SK-N-SH (cell line): ENCODE data around the gene SDCCAG8. TPM values are rescaled to one million over a fixed set of nuclear protein-coding genes. Genes with fewer than 3 reads are reported as not detected.
A peak's percentile ranks its signal among the peaks of the same experiment; 100 is the strongest.

Experiments used
- CTCF ChIA-PET: fragments of 300-600, 350-600 bp; formaldehyde crosslinking; extraction: SDS; loops from one replicate; lab custom pipeline; 2021; lab: Yijun Ruan, JAX
- POLR2A ChIA-PET: fragments of 350-600 bp; sonication (Branson Sonifier 250); formaldehyde crosslinking; extraction: SDS; loops from one replicate; lab custom pipeline; 2020; ENCODE audit warnings: antibody characterized with exemption, inconsistent platforms; lab: Yijun Ruan, JAX
- DNase-seq: peaks from one replicate; pipeline ENCODE4 v3.0.0; 2012
- H2AFZ ChIP-seq: fragments of 200-600 bp; sonication (generic); 2 replicates; pipeline ENCODE4 v1.8.1; 2016; ENCODE audit warnings: antibody characterized with exemption, mild to moderate bottlenecking, low read depth
- H3F3A ChIP-seq: fragments of 200-600 bp; sonication (generic); replicated peaks from 2 replicates; pipeline ENCODE3; 2016; ENCODE audit warnings: antibody characterized with exemption, mild to moderate bottlenecking; ENCODE audit not compliant: insufficient read depth
- H3K27ac ChIP-seq, 2 experiments: fragments of 200-500 bp in 1 of 2; fragments of 200-600 bp in 1 of 2; sonication (Bioruptor generic) in 1 of 2; sonication (generic), shearing (Covaris generic) in 1 of 2; 2 replicates each; pipeline versions ENCODE4 v1.5.1 to v1.6.1; 2014 to 2016; ENCODE audit warnings: low read depth in 2 of 2, inconsistent platforms in 1 of 2, low read length in 1 of 2, mild to moderate bottlenecking in 1 of 2, mixed read lengths in 1 of 2
- H3K27me3 ChIP-seq: fragments of 200-600 bp; sonication (generic), shearing (Covaris generic); 2 replicates; pipeline ENCODE4 v1.6.1; 2016; ENCODE audit warnings: mixed run types; ENCODE audit not compliant: insufficient read depth
- H3K36me3 ChIP-seq, 2 experiments: fragments of 200-500 bp in 1 of 2; fragments of 200-600 bp in 1 of 2; sonication (Bioruptor generic) in 1 of 2; sonication (generic) in 1 of 2; replicated peaks in 1 of 2; 2 replicates each; pipeline versions ENCODE3 to v1.5.1; 2014 to 2016; ENCODE audit warnings: low read length in 1 of 2, mild to moderate bottlenecking in 1 of 2; ENCODE audit not compliant: insufficient read depth in 2 of 2, control insufficient read depth in 1 of 2
- H3K4me1 ChIP-seq, 2 experiments: fragments of 200-500 bp in 1 of 2; fragments of 200-600 bp in 1 of 2; sonication (Bioruptor generic) in 1 of 2; sonication (generic), shearing (Covaris generic) in 1 of 2; 2 replicates each; pipeline versions ENCODE4 v1.5.1 to v1.6.1; 2014 to 2016; ENCODE audit warnings: low read depth in 1 of 2, low read length in 1 of 2, mixed run types in 1 of 2; ENCODE audit not compliant: insufficient read depth in 2 of 2, control insufficient read depth in 1 of 2
- H3K4me2 ChIP-seq: fragments of 200-600 bp; sonication (generic), shearing (Covaris generic); 2 replicates; pipeline ENCODE4 v1.6.1; 2017; ENCODE audit warnings: mixed run types
- H3K4me3 ChIP-seq, 2 experiments: fragments of 200-500 bp in 1 of 2; fragments of 200-600 bp in 1 of 2; sonication (Bioruptor generic) in 1 of 2; sonication (generic), shearing (Covaris generic) in 1 of 2; 2 replicates each; pipeline versions ENCODE4 v1.5.1 to v1.8.1; 2014 to 2016; ENCODE audit warnings: low read depth in 2 of 2, inconsistent platforms in 1 of 2, low read length in 1 of 2, mild to moderate bottlenecking in 1 of 2, mixed read lengths in 1 of 2, moderate library complexity in 1 of 2
- H3K79me2 ChIP-seq: fragments of 200-600 bp; sonication (generic); 2 replicates; pipeline ENCODE4 v1.8.1; 2017; ENCODE audit warnings: mild to moderate bottlenecking; ENCODE audit not compliant: insufficient read depth
- H3K9ac ChIP-seq: fragments of 200-600 bp; sonication (generic); 2 replicates; pipeline ENCODE4 v1.6.1; 2017; ENCODE audit warnings: mixed run types
- H3K9me2 ChIP-seq: fragments of 200-600 bp; sonication (generic); 2 replicates; pipeline ENCODE4 v1.6.1; 2017; ENCODE audit warnings: mixed run types
- H3K9me3 ChIP-seq: fragments of 200-600 bp; sonication (generic); 2 replicates; pipeline ENCODE4 v1.6.1; 2017; ENCODE audit warnings: mixed run types, mild to moderate bottlenecking, moderate library complexity
- H4K20me1 ChIP-seq: fragments of 200-600 bp; sonication (generic); 2 replicates; pipeline ENCODE4 v1.6.1; 2017; ENCODE audit warnings: mild to moderate bottlenecking, mixed run types; ENCODE audit not compliant: insufficient read depth
- CHD2 ChIP-seq: fragments of 150-350 bp; IDR thresholded peaks from 2 replicates; pipeline ENCODE4 v1.6.1; 2018; ENCODE audit warnings: low read length; ENCODE audit not compliant: partially characterized antibody
- CTCF ChIP-seq: fragments of 200-600 bp; sonication (generic); IDR thresholded peaks from 2 replicates; pipeline ENCODE4 v1.6.1; 2017; ENCODE audit warnings: antibody characterized with exemption, mild to moderate bottlenecking, moderate library complexity
- ELF1 ChIP-seq: IDR thresholded peaks from 2 replicates; pipeline ENCODE4 v1.4.0; 2012
- EZH2phosphoT487 ChIP-seq: fragments of 200-600 bp; sonication (generic); IDR thresholded peaks from 2 replicates; pipeline ENCODE4 v1.6.1; 2017; ENCODE audit warnings: low read depth, mixed run types, mild to moderate bottlenecking, antibody characterized with exemption, moderate library complexity, borderline replicate concordance
- FOSL2 ChIP-seq: IDR thresholded peaks from 2 replicates; pipeline ENCODE4 v1.4.0; 2012; ENCODE audit warnings: low read depth, mild to moderate bottlenecking, moderate library complexity, borderline replicate concordance
- FOXJ3 ChIP-seq: sonication (generic); formaldehyde crosslinking; IDR thresholded peaks from 2 replicates; pipeline ENCODE4 v1.5.1; 2020; ENCODE audit warnings: mild to moderate bottlenecking, missing genetic modification reagents
- IRF3 ChIP-seq: fragments of 150-350 bp; IDR thresholded peaks from 2 replicates; pipeline ENCODE4 v1.6.1; 2016; ENCODE audit warnings: mild to moderate bottlenecking, low read depth, low read length
- JUND ChIP-seq: IDR thresholded peaks from 2 replicates; pipeline ENCODE4 v1.4.0; 2012
- MAX ChIP-seq: IDR thresholded peaks from 2 replicates; pipeline ENCODE4 v1.4.0; 2012; ENCODE audit warnings: low read depth
- MXI1 ChIP-seq: IDR thresholded peaks from 2 replicates; pipeline ENCODE4 v1.6.1; 2012; ENCODE audit warnings: mild to moderate bottlenecking, low read depth, low read length, improper control_type of control experiment
- NRF1 ChIP-seq: IDR thresholded peaks from 2 replicates; pipeline ENCODE4 v1.6.1; 2012; ENCODE audit warnings: low read depth, mild to moderate bottlenecking, low read length
- PBX3 ChIP-seq: IDR thresholded peaks from 2 replicates; pipeline ENCODE4; 2012
- POLR2AphosphoS5 ChIP-seq: IDR thresholded peaks from 2 replicates; pipeline ENCODE4 v1.6.1; 2012; ENCODE audit warnings: low read depth, low read length
- RAD21 ChIP-seq: IDR thresholded peaks from 2 replicates; pipeline ENCODE4 v1.6.1; 2012; ENCODE audit warnings: mild to moderate bottlenecking, low read length
- REST ChIP-seq: IDR thresholded peaks from 2 replicates; pipeline ENCODE4 v1.6.1; 2012; ENCODE audit warnings: mild to moderate bottlenecking, low read depth, low read length, moderate library complexity
- TAF1 ChIP-seq: IDR thresholded peaks from 2 replicates; pipeline ENCODE4 v1.6.1; 2012; ENCODE audit warnings: low read depth, mild to moderate bottlenecking, low read length, moderate library complexity, borderline replicate concordance
- TCF12 ChIP-seq: IDR thresholded peaks from 2 replicates; pipeline ENCODE4 v1.4.0; 2012
- TEAD4 ChIP-seq: IDR thresholded peaks from 2 replicates; pipeline ENCODE4 v1.4.0; 2012; ENCODE audit warnings: mild to moderate bottlenecking, borderline replicate concordance; ENCODE audit not compliant: insufficient read depth
- WGBS: methylation state at CpG from one replicate; pipeline ENCODE4 v1.1.6; 2017; ENCODE audit warnings: low lambda C conversion rate; 5-methylcytosine and 5-hydroxymethylcytosine counted together
- polyA plus RNA-seq, 3 experiments: library from polyadenylated mRNA; depleted of rRNA; stranded (reverse); fragments of >200 nt; gene quantifications; 2 replicates each; pipeline ENCODE4 v1.2.3, GENCODE V29; 2012

SDCCAG8 gene
- polyA plus RNA-seq, 1 of the 3 experiments (the other 2 are of a cell fraction) = 22.7 TPM

GRCh38 chr1:243280571-243281129 is 24.8 kb downstream of the SDCCAG8 start:
- 44% methylated on average over 3 of the region's 3 CpGs for WGBS
- Histone ChIP-seq H4K20me1 (no peaks in the 10 kb centered on the region), H3K9me3 (peaks cover 13% of the 10 kb centered on the region; the same call in 1 of the 2 replicates), H2AFZ (no peak overlapping the region), H3K9ac (no peak overlapping the region), H3K9me2 (no peaks in the 10 kb centered on the region), H3K27ac (no peak overlapping the region), H3K4me2 (no peak overlapping the region), H3K27me3 (no peaks in the 10 kb centered on the region), H3F3A (peaks cover 25% of the 10 kb centered on the region), H3K79me2 (peaks cover 51% of the 10 kb centered on the region), H3K4me1 (no peaks in the 10 kb centered on the region; a peak in 1 of 4 replicates), H3K36me3 (peaks cover 22 to 66% of the 10 kb centered on the region in 2 experiments), H3K4me3 (no peak overlapping the region)
- ChIA-PET CTCF (no interaction called here), POLR2A (no interaction called here)
- no peak for DNase-seq
- TF ChIP-seq EZH2phosphoT487 (no peak), PBX3 (peak; percentile 50)

- POLR2A ChIA-PET = no interaction called here
- Histone ChIP-seq H3K4me1 (peaks cover 0 to 7% of the 10 kb centered on the region in 2 experiments; a peak in 2 of 4 replicates), H3K4me3 (no peak overlapping the region), H3K79me2 (peaks cover 55% of the 10 kb centered on the region), H3K27ac (no peak overlapping the region), H3F3A (peaks cover 35% of the 10 kb centered on the region), H3K27me3 (no peaks in the 10 kb centered on the region), H3K9me3 (peaks cover 13% of the 10 kb centered on the region; the same call in 1 of the 2 replicates), H3K36me3 (peaks cover 18 to 58% of the 10 kb centered on the region in 2 experiments), H4K20me1 (no peaks in the 10 kb centered on the region), H3K9me2 (no peaks in the 10 kb centered on the region), H3K9ac (no peak overlapping the region), H2AFZ (no peak overlapping the region), H3K4me2 (no peak overlapping the region)
- no peak for DNase-seq
- 95% methylated on average over 5 of the region's 5 CpGs for WGBS
- CTCF ChIA-PET = interaction anchor here (0.6 to 0.7 kb wide), 2 partner anchors 59 to 1006 kb away, joined by 3 read pairs; no protein-coding TSS in a partner anchor
- TF ChIP-seq IRF3 (no peak), POLR2AphosphoS5 (no peak), TEAD4 (no peak), MXI1 (no peak), JUND (no peak), ELF1 (no peak), CHD2 (no peak), FOSL2 (no peak), TAF1 (no peak), EZH2phosphoT487 (no peak), CTCF (no peak), TCF12 (no peak), NRF1 (no peak), PBX3 (no peak), MAX (no peak), FOXJ3 (CRISPR knock-in tag) (no peak), REST (no peak), RAD21 (no peak)
These were observed 25.8 kb downstream of the SDCCAG8 start for GRCh38 chr1:243281672-243282071.
